Body of pancreas (tissue), 4 donors: ENCODE measurements around the gene AFF4.
"Not testable (repeated sequence)": the region's sequence is repeated elsewhere in the genome, so short reads cannot be mapped to it uniquely, and the experiment has no call there.

ENCODE experiments used
- CTCF ChIP-seq, 7 experiments: fragments of 450-650 bp in 4 of 7; fragments of 200-600 bp in 3 of 7; sonication (generic) in 3 of 7; IDR thresholded peaks; one replicate each; pipeline ENCODE4 v1.5.1; 2016 to 2019; ENCODE audit warnings: antibody characterized with exemption in 7 of 7
- POLR2A ChIP-seq, 3 donors: fragments of 450-650 bp; IDR thresholded peaks; one replicate each; pipeline ENCODE4 v1.6.1; 2016; ENCODE audit warnings: antibody characterized with exemption in 3 of 3, mild to moderate bottlenecking in 2 of 3

DNA sequence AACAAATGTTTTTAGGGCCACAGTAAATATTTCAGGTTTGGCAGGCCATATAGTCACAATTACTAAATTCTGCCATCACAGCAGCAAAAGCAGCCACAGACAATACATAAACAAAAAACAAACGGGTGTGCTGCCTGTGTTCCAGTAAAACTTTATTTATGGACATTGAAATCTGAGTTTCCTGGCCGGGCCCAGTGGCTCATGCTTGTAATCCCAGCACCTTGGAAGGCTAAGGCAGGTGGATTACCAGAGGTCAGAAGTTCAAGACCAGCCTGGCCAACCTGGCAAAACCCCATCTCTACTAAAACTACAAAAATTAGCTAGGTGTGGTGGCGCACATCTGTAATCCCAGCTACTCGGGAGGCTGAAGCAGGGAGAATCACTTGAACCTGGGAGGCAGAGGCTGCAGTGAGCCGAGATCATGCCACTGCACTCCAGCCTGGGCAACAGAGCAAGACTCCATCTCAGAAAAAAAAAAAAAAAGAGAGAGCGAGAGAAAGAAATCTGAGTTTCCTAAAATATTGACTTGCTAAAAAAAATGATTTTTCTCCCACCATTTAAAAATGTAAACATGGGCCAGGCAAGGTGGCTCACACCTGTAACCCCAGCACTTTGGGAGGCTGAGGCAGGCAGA lies 7.2 kb downstream of the AFF4 start:
- not testable (repeated sequence) for TF ChIP-seq CTCF, POLR2A (IDR thresholded peaks at IDR 0.05)
